NCI-H1694 treated with DMSO at 0.1 percent for 48 hours (cell line): ENCODE data around the gene KMT2C.

Experiments used
- DNase-seq: peaks from one replicate; lab custom pipeline; 2025; lab: John Stamatoyannopoulos, UW

KMT2C gene

GRCh38 chr7:152140067-152140466 is 295.7 kb downstream of the KMT2C start:
- DNase-seq: no peak

GRCh38 chr7:152137476-152138025 is 298.3 kb downstream of the KMT2C start:
- DNase-seq: no peak

- no peak for DNase-seq
These were observed 299.1 kb downstream of the KMT2C start for GRCh38 chr7:152136686-152137085.

GRCh38 chr7:152133804-152134203 is 302.0 kb downstream of the KMT2C start:
- no peak for DNase-seq

- DNase-seq: no peak
These were observed 303.0 kb downstream of the KMT2C start for GRCh38 chr7:152132812-152133211.

- DNase-seq: no peak
These were observed 303.8 kb downstream of the KMT2C start for GRCh38 chr7:152131981-152132494.

- DNase-seq: no peak
These were observed 304.9 kb downstream of the KMT2C start for GRCh38 chr7:152130658-152131590.

GRCh38 chr7:152129682-152130081 is 306.1 kb downstream of the KMT2C start:
- no peak for DNase-seq

GRCh38 chr7:152128741-152129461 is 306.9 kb downstream of the KMT2C start:
- no peak for DNase-seq

- DNase-seq: no peak
These were observed 307.6 kb downstream of the KMT2C start for GRCh38 chr7:152128252-152128651.

GRCh38 chr7:152127229-152127628 is 308.6 kb downstream of the KMT2C start:
- DNase-seq: no peak

GRCh38 chr7:152126741-152127140 is 309.1 kb downstream of the KMT2C start:
- no peak for DNase-seq

GRCh38 chr7:152122540-152122939 is 313.3 kb downstream of the KMT2C start:
- no peak for DNase-seq

- no peak for DNase-seq
These were observed 314.4 kb downstream of the KMT2C start for GRCh38 chr7:152121432-152121831.

GRCh38 chr7:152120776-152121175 is 315.0 kb downstream of the KMT2C start:
- no peak for DNase-seq

GRCh38 chr7:152120210-152120609 is 315.6 kb downstream of the KMT2C start:
- no peak for DNase-seq

- DNase-seq: no peak
These were observed 318.4 kb downstream of the KMT2C start for GRCh38 chr7:152117356-152117755.

- no peak for DNase-seq
These were observed 320.6 kb downstream of the KMT2C start for GRCh38 chr7:152115021-152115718.

GRCh38 chr7:152112829-152113228 is 323.0 kb downstream of the KMT2C start:
- no peak for DNase-seq

GRCh38 chr7:152108359-152108758 is 327.4 kb downstream of the KMT2C start:
- no peak for DNase-seq

GRCh38 chr7:152107945-152108344 is 327.9 kb downstream of the KMT2C start:
- DNase-seq: no peak

GRCh38 chr7:152106990-152107389 is 328.8 kb downstream of the KMT2C start:
- DNase-seq: no peak
